ENCODE data around the gene RBBP8NL. TPM values are rescaled to one million over a fixed set of nuclear protein-coding genes. Genes with fewer than 3 reads are reported as not detected.
A peak's percentile ranks its signal among the peaks of the same experiment; 100 is the strongest.

The RBBP8NL gene, protein sequence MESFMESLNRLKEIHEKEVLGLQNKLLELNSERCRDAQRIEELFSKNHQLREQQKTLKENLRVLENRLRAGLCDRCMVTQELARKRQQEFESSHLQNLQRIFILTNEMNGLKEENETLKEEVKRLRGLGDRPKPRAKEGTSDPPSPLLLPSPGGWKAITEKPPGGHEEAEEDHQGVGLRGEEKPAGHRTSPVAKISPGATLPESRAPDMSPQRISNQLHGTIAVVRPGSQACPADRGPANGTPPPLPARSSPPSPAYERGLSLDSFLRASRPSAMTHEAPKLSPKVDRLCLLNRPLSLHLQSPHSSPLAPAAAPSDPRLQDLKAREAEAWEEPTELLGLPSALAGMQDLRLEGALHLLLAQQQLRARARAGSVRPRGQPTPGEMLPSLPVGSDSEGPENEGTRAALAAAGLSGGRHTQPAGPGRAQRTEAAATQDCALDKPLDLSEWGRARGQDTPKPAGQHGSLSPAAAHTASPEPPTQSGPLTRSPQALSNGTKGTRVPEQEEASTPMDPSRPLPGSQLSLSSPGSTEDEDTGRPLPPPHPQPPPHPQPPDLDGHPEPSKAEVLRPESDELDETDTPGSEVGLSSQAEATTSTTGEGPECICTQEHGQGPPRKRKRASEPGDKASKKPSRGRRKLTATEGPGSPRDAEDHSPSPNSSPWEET
- total RNA-seq = not detected
- 0 reads per million in 2 donors for total RNA-seq

DNA sequence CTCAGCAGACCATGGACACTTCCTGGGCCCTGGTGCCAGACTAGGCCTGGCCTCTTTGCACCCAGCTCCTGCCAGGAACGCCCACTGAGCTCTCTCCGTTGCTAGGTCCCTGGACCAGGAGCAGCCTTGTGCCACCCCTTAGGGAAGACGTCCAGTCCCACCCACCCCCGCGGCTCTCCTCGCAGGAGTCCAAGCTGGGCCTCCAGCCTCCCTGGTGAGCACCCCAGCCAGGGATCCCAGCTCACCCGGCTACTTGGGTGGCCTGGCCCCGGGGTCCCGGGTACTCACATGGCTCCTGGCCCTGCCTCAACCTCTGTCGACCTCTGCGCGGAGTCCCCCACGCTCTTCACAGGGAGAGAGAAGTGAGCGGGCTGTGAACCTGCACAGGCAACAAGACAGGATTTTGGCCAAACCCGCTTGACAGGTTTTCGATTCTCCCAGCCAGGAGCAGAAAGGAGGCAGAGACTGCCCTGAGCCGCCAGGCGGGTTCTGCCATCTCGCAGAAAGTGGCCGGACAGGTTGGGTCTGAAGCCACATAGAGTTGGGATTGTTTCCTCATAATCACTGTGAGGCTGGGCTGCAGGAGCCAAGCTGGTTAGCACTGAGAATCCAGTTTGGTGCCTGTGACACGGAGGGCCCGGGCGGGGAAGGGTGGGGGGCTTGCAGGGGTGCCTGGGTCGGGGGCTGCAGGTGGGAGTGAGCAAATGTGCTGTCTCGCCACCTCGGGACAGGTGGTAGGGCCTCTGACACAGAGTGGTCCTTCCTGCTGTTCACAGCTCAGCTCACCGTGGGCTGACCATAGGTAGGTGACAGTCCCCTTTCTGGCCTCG lies at the start of gene RBBP8NL:
Gene RBBP8NL (minus strand): TSS at position 368 of the 830 bp plus-strand sequence. CDS start 7,892 bp downstream, outside the sequence.
- peaks cover 20% of the 10 kb centered on the region for H3K27me3 Mint-ChIP-seq
- H3K27ac Mint-ChIP-seq = no peak within 1 kb of the TSS
- no peak for ATAC-seq
- H3K36me3 Mint-ChIP-seq (ENCODE audit: low read depth) = no peaks in the 10 kb centered on the region
- no peaks in the 10 kb centered on the region for H3K9me3 ChIP-seq (ENCODE audit: control insufficient read depth, low read length, poor library complexity, severe bottlenecking)
- no peak within 1 kb of the TSS for H3K4me3 Mint-ChIP-seq
- DNase-seq = no peak
- no peaks in the 10 kb centered on the region for H3K4me1 Mint-ChIP-seq

DNA sequence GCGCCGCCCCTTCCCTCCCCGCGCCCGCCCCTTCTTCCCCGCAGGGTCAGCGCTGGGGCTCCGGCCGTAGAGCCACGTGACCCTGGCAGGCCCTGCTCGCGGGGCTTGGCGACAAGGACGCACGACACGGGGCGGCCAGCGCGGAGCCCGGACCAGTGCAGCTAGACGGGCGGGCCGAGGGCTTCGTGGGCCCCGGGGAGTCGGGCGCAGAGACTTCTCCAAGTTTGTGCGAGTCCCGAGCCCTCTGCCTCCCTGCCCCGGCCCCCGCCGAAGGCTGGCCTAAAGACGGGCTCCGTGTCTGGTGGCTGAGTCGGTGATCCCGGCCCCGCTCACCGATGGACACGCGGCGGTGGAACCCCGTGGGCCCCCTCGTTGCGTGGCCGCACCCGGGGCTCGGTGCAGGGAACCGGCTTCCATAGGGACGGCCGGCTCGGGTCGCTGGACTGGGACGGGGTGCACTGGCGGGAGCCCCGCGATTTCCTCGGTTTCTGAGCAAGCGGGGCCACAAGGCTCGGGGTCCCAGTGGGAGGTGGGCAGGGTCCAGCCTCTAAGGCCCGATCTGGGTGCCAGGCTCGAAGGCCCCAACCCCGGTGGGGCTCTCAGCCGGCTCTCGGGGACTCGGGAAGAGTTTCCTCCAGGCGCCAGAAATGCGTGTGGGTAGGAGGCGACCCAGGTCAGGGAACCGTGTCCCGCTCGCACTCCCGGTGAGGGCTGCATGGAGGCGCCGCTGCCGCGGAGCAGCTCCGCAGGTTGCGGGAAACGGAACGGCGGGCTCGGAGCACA lies 48.9 kb upstream of the RBBP8NL start:
- ATAC-seq (no peak), DNase-seq (no peak)
- no peak overlapping the region for H3K27ac Mint-ChIP-seq
- H3K9me3 ChIP-seq (ENCODE audit: control insufficient read depth, low read length, poor library complexity, severe bottlenecking) = no peaks in the 10 kb centered on the region
- H3K4me3 Mint-ChIP-seq = peak overlapping the region; percentile 5
- H3K4me1 Mint-ChIP-seq = peaks cover 6% of the 10 kb centered on the region
- H3K36me3 Mint-ChIP-seq (ENCODE audit: low read depth) = peaks cover 3% of the 10 kb centered on the region
- peaks cover 43% of the 10 kb centered on the region for H3K27me3 Mint-ChIP-seq

DNA sequence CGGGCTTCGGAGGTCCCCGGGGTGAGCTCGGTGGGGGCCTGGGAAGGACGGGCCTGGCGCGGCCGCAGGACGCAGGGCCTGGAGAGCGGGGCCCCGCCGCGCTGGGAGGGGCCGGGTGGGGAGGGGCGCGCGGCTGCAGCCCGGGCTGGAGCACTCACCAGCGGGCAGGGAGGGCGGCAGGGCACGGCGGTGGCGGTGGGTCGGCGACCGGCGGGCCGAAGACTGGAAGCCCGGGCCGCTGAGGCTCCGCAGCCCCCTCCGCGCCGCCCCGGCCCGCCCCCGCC lies 48.4 kb upstream of the RBBP8NL start, which contains the start of gene GATA5:
Gene GATA5 (minus strand): TSS at position 224 of the 284 bp plus-strand sequence. CDS start 474 bp downstream, outside the sequence.
- no peaks in the 10 kb centered on the region for H3K9me3 ChIP-seq (ENCODE audit: control insufficient read depth, low read length, poor library complexity, severe bottlenecking)
- H3K27ac Mint-ChIP-seq = no peak within 1 kb of the TSS
- peak within 1 kb of the TSS; percentile 28 for H3K4me3 Mint-ChIP-seq
- H3K27me3 Mint-ChIP-seq = peaks cover 43% of the 10 kb centered on the region
- peaks cover 3% of the 10 kb centered on the region for H3K36me3 Mint-ChIP-seq (ENCODE audit: low read depth)
- H3K4me1 Mint-ChIP-seq = peaks cover 6% of the 10 kb centered on the region
- ATAC-seq (no peak), DNase-seq (no peak)

DNA sequence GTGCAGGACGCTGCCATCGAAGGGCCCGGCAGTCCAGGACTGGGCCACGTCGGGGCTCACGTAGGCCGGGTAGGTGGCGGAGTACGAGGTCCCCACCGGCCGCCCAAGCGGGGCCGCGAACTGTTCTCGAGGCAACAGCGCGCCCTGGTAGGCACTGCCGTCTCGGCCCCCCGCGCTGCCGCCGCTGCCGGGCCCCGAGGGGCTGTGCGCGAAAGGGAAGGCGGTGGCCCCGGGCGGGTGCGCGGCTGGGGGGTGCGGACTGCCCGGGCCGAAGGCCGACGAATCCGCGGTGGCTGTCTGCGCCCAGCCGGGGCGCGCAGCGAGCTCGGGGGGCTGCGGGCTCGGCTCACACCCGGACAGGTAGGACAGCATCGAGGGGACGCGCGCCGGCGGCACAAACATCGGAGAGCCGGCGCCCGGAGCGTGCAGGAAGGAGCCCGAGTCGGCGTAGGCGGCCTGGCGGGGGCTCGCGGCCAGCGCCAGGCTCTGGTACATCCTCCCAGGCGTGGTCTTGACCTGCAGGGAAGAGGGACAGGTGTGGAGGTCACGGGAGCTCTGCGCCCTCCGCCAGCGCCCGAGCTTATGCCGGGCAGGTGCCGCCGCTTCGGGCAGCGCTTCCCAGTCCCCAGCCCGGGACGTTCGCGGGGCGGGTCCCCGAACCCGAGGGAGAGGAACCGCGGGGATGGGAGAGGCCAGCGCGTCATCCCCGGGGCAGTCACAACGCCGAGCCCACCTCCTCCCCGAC lies 47.9 kb upstream of the RBBP8NL start:
- no peaks in the 10 kb centered on the region for H3K9me3 ChIP-seq (ENCODE audit: control insufficient read depth, low read length, poor library complexity, severe bottlenecking)
- DNase-seq (no peak), ATAC-seq (no peak)
- H3K4me3 Mint-ChIP-seq = peak overlapping the region; percentile 28
- H3K27me3 Mint-ChIP-seq = peaks cover 46% of the 10 kb centered on the region
- H3K4me1 Mint-ChIP-seq = peaks cover 6% of the 10 kb centered on the region
- H3K27ac Mint-ChIP-seq = no peak overlapping the region
- peaks cover 3% of the 10 kb centered on the region for H3K36me3 Mint-ChIP-seq (ENCODE audit: low read depth)

DNA sequence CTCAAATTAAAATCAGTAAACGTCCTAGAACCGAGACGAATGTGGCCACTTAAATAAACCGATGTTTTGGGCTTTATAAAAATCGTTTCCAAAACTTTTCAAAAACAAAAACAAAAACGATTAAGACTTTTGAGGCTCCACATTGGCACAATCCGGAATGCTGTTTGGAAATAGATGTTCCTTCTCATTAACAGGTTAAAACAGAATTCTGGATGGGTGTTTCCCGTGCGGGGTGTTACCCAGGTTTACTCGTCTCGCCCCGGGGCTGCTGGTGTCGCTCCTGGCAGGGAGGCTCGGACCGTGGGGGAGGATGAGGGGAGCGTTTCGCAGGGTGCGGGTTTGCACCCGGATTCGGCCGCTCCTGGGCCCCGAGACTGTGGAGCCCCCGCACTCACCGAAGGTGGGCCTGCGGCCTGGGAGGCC lies 47.3 kb upstream of the RBBP8NL start:
- Mint-ChIP-seq H3K27ac (no peak overlapping the region), H3K36me3 (ENCODE audit: low read depth) (peaks cover 6% of the 10 kb centered on the region), H3K4me3 (peak overlapping the region; percentile 62), H3K4me1 (peaks cover 6% of the 10 kb centered on the region), H3K27me3 (peaks cover 50% of the 10 kb centered on the region)
- H3K9me3 ChIP-seq (ENCODE audit: control insufficient read depth, low read length, poor library complexity, severe bottlenecking) = no peaks in the 10 kb centered on the region
- ATAC-seq = no peak
- no peak for DNase-seq

DNA sequence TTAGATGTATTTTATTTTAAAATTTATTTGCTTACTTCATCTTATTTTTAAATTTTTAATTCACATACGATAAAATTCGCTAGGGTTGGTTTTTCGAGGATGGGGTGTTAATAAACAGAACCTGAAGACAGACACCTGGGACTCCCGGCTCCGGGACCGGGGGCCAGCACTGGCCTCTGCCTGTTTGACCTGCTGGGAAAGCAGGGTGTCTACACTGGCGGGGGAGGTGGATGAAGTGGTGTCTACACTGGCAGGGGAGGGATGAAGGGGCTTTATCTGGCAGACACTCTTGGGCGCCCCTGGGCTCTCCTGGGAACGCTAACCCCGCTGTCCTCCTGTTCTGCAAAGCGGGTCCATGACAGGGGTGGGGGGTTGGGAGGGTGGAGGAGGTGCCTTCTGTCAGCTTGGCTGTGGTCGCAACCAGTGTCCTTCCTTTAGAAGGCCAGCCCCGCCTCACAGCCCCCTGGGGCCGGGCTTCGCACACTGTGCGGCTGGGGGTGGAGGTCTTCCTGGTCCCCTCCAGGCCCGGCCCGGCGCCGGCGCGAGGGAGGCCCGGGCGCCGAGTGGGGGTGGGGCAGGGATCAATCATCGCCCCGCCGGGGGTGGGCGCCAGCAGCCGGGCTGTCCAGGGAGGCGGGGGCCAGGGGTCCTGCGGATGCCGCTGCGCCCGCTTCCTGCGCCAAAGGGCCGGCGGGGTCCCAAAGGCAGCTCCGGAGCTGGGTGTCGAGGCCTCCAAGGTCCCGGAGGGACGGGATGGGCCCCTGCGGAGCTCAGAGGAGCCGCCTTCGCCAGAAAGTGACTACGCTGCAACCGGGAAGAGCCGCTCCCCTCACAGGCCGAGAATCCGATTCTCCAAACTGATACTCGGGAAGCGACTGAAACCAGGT lies 46.6 kb upstream of the RBBP8NL start:
- H3K27ac Mint-ChIP-seq = no peak overlapping the region
- DNase-seq (no peak), ATAC-seq (no peak)
- peaks cover 2% of the 10 kb centered on the region for H3K36me3 Mint-ChIP-seq (ENCODE audit: low read depth)
- H3K27me3 Mint-ChIP-seq = peaks cover 50% of the 10 kb centered on the region
- peaks cover 2% of the 10 kb centered on the region for H3K4me1 Mint-ChIP-seq
- no peaks in the 10 kb centered on the region for H3K9me3 ChIP-seq (ENCODE audit: control insufficient read depth, low read length, poor library complexity, severe bottlenecking)
- H3K4me3 Mint-ChIP-seq = peak overlapping the region; percentile 62

DNA sequence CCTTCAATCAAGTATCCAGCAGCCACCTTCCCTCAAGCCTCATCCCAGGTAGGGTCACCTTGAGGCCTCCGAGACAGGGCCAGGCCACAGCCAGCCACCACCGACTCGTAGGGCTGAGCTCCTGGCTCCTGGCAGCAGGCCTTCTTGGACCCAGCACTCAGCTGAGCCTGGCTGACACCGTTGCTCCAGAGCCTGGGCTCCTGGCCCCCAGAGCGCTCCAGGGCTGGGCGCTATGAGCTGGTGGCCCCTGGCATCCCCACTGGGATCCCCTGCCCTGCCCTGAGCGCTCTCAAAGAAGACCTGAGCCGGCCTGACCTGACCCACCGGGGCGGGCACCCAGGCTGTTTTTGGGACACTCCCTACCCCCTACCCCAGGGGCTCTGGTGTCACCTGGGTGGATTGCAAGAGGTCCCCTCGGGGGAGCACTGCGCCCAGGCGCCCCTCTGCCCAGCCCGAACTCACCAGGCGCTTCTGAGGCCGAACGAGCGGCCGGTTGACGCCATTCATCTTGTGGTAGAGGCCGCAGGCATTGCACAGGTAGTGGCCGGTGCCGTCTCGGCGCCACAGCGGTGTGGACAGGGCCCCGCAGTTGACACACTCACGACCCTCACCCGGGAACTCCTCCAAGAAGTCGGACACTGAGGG lies 45.7 kb upstream of the RBBP8NL start:
- no peak for ATAC-seq

GRCh38 chr20:62472138-62472940 lies 45.0 kb upstream of the RBBP8NL start:
- H3K36me3 Mint-ChIP-seq (ENCODE audit: low read depth) = peaks cover 2% of the 10 kb centered on the region
- no peak for DNase-seq
- ATAC-seq = no peak

More for the DNA sequence above, 45.7 kb upstream of the RBBP8NL start:
- H3K4me1 Mint-ChIP-seq = no peaks in the 10 kb centered on the region
- no peak overlapping the region for H3K4me3 Mint-ChIP-seq
- no peak for DNase-seq
- H3K9me3 ChIP-seq (ENCODE audit: control insufficient read depth, low read length, poor library complexity, severe bottlenecking) = no peaks in the 10 kb centered on the region
- peaks cover 2% of the 10 kb centered on the region for H3K36me3 Mint-ChIP-seq (ENCODE audit: low read depth)
- H3K27ac Mint-ChIP-seq = no peak overlapping the region
- peaks cover 41% of the 10 kb centered on the region for H3K27me3 Mint-ChIP-seq

GRCh38 chr20:62470459-62470858 lies 43.1 kb upstream of the RBBP8NL start:
- Mint-ChIP-seq H3K36me3 (ENCODE audit: low read depth) (peaks cover 2% of the 10 kb centered on the region), H3K4me1 (no peaks in the 10 kb centered on the region), H3K27me3 (peaks cover 33% of the 10 kb centered on the region), H3K27ac (no peak overlapping the region), H3K4me3 (no peak overlapping the region)
- no peak for DNase-seq
- ATAC-seq = no peak
- H3K9me3 ChIP-seq (ENCODE audit: control insufficient read depth, low read length, poor library complexity, severe bottlenecking) = no peaks in the 10 kb centered on the region

More at GRCh38 chr20:62472138-62472940, 45.0 kb upstream of the RBBP8NL start:
- H3K4me3 Mint-ChIP-seq = no peak overlapping the region
- H3K4me1 Mint-ChIP-seq = no peaks in the 10 kb centered on the region
- H3K27ac Mint-ChIP-seq = no peak overlapping the region
- peaks cover 33% of the 10 kb centered on the region for H3K27me3 Mint-ChIP-seq
- H3K9me3 ChIP-seq (ENCODE audit: control insufficient read depth, low read length, poor library complexity, severe bottlenecking) = no peaks in the 10 kb centered on the region

DNA sequence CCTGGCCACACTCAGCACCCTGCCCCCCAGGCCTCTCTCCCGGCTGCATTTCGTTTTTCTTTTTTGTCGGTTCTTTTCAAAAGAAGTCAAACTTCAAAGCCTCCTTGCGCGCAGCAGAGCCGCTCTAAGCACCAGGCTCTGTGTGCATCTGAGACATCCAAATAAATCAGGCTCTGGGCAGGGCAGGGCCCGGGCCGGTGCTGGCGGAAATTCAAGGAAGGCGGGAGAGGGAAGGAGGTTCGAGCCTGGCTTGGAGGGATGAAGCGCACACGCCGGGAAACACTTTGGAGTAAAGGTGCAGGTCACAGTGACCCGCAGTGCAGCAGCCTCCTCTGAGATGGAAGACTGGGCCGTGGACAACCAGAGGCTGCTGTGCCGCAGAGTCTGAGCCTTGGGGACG lies 42.7 kb upstream of the RBBP8NL start:
- H3K36me3 Mint-ChIP-seq (ENCODE audit: low read depth) = peaks cover 2% of the 10 kb centered on the region
- H3K27me3 Mint-ChIP-seq = peaks cover 33% of the 10 kb centered on the region
- H3K9me3 ChIP-seq (ENCODE audit: control insufficient read depth, low read length, poor library complexity, severe bottlenecking) = no peaks in the 10 kb centered on the region
- H3K4me3 Mint-ChIP-seq = no peak overlapping the region
- DNase-seq (no peak), ATAC-seq (no peak)
- no peak overlapping the region for H3K27ac Mint-ChIP-seq
- no peaks in the 10 kb centered on the region for H3K4me1 Mint-ChIP-seq

Data from T-helper 17 cell (primary cell).